Spleen (tissue), 7 donors: ENCODE measurements around the gene ATL2.

Experiments
- CTCF ChIP-seq, 11 experiments: fragments of 200-600 bp in 7 of 11; fragments of 450-650 bp in 4 of 11; sonication (generic) in 4 of 11; IDR thresholded peaks in 8 of 11; conservative IDR thresholded peaks in 3 of 11; 1 replicate in 7 of 11; 2 replicates in 4 of 11; pipeline versions ENCODE4 v1.4.0 to v1.8.0; 2016 to 2021; ENCODE audit warnings: antibody characterized with exemption in 11 of 11, inconsistent platforms in 4 of 11, mild to moderate bottlenecking in 1 of 11
- POLR2A ChIP-seq, 3 donors: fragments of 450-650 bp; IDR thresholded peaks; one replicate each; pipeline ENCODE4 v1.5.1; 2017; ENCODE audit warnings: antibody characterized with exemption in 3 of 3, mild to moderate bottlenecking in 1 of 3
- POLR2AphosphoS5 ChIP-seq, 3 donors: sonication (generic); formaldehyde crosslinking; IDR thresholded peaks; one replicate each; pipeline ENCODE4 v1.5.1; 2017; ENCODE audit warnings: antibody characterized with exemption in 3 of 3
- donor health status: DM: no; HTN: no; CAD: no; lungs with moderate emphysema.
- donor health status: DM: no; HTN: no; CAD: no.
- donor health status: DM: no; HTN: no; CAD: no.

GRCh38 chr2:38269421-38269820 is 107.7 kb downstream of the ATL2 start:
- TF ChIP-seq POLR2A (IDR thresholded peaks at IDR 0.05) (no peak), CTCF (IDR thresholded peaks at IDR 0.05 in 8 of 11, conservative IDR thresholded peaks at IDR 0.05 in 3 of 11) (no peak), POLR2AphosphoS5 (IDR thresholded peaks at IDR 0.05) (no peak)
